NB4 (cell line): ENCODE measurements around the gene CCDC106.

Experiments
- DNase-seq: peaks from one replicate; pipeline ENCODE4 v3.0.0; 2010; ENCODE audit warnings: low read depth
- H3K4me3 ChIP-seq: one replicate; pipeline ENCODE4 v1.5.1; 2011; ENCODE audit warnings: mild to moderate bottlenecking, low read depth, low read length, moderate library complexity
- CTCF ChIP-seq: IDR thresholded peaks from one replicate; pipeline ENCODE4 v1.5.1; 2012; ENCODE audit warnings: low read depth, low read length
- MAX ChIP-seq: IDR thresholded peaks from 2 replicates; pipeline ENCODE4 v1.6.1; 2011; ENCODE audit warnings: low read depth, low read length
- MYC ChIP-seq: IDR thresholded peaks from 2 replicates; pipeline ENCODE4 v1.6.1; 2011; ENCODE audit warnings: low read depth, low read length
- POLR2A ChIP-seq: IDR thresholded peaks from 2 replicates; pipeline ENCODE4 v1.6.1; 2011; ENCODE audit warnings: mild to moderate bottlenecking; ENCODE audit not compliant: insufficient read length; ENCODE audit errors: extremely low read depth

CCDC106 gene

GRCh38 chr19:55643003-55643886, 4.8 kb upstream of the CCDC106 start, which contains the start of gene ZNF581:
TSS of gene ZNF581 (plus strand) at chr19:55643649. CDS start at chr19:55644572, 923 bp downstream.
- peak; percentile 77 for DNase-seq
- H3K4me3 ChIP-seq: peak within 1 kb of the TSS; percentile 78
- TF ChIP-seq CTCF (no peak), MYC (peak; percentile 48; the same call in 1 of the 2 replicates)

GRCh38 chr19:55643887-55644176, 4.2 kb upstream of the CCDC106 start:
- no peak for DNase-seq
- TF ChIP-seq MAX (no peak), CTCF (no peak), POLR2A (no peak), MYC (no peak; the same call in 1 of the 2 replicates)
- peak overlapping the region; percentile 78 for H3K4me3 ChIP-seq

DNA sequence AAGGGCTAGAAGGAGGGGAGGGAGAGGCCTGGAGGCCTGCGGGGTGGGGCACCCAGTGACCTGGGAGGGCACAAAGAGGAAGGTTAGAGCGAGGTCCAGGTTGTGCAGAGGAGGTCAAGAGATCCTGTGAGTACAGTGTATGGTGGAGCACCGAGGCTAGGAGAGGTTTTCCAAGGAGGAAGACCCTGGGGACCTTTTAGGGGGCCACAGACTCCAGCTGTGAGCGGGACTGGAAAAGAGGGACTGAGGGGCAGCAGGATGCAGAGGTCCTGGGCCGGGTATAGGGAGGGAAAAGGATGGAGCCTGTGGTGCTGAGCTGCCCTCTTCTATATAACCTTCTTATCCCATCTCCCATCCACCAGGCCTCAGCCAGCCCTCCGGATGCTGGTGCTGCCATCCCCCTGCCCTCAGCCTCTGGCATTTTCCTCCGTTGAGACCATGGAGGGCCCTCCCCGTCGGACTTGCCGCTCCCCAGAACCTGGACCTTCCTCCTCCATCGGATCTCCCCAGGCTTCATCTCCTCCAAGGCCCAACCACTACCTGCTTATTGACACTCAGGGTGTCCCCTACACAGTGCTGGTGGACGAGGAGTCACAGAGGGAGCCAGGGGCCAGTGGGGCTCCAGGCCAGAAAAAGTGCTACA, 3.7 kb upstream of the CCDC106 start:
- no peak for DNase-seq
- TF ChIP-seq MYC (no peak), MAX (no peak), CTCF (no peak), POLR2A (no peak)
- peak overlapping the region; percentile 78 for H3K4me3 ChIP-seq

DNA sequence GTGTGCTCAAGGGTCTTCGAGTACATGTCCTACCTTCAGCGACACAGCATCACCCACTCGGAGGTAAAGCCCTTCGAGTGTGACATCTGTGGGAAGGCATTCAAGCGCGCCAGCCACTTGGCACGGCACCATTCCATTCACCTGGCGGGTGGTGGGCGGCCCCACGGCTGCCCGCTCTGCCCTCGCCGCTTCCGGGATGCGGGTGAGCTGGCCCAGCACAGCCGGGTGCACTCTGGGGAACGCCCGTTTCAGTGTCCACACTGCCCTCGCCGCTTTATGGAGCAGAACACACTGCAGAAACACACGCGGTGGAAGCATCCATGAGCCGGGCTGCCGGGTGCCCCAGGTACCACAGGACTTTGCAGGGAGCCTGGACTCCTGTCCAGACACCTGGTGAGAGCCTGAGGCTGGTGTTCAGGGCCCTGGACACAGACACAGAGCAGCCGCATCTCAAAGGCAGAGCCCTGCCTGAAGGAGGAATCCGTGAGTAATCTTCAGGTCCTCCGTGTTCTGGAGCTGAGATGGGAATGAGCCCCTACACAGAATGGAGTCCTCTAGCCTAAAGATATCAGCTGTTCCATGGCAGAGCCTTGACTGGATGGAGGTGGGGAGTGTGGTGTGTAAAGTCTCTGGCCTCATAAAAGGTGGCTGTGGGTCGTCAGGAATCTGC, 3.0 kb upstream of the CCDC106 start:
- TF ChIP-seq CTCF (no peak), MAX (no peak), POLR2A (no peak), MYC (no peak)
- no peak for DNase-seq
- H3K4me3 ChIP-seq: peak overlapping the region; percentile 78

DNA sequence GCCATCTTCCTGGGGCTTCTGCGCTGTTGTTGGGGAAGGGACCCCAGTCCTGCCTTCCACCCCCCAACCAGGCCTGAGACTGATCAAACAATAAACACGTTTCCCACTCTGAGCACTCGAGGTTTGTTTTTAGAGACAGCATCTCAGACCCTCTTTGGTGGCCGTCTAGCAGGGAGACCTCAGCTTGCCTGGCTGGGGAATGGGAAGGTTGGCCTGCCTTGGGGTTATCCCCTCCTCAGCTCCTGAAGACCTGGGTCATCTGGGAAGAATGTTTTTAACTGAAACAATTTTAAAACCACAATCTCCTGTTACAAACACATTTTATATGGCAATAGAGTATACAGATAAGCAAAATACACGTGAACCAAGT, 2.5 kb upstream of the CCDC106 start:
- no peak for DNase-seq
- no peak overlapping the region for H3K4me3 ChIP-seq
- TF ChIP-seq MYC (no peak), CTCF (no peak), MAX (no peak), POLR2A (no peak)
